Smooth muscle cell (in vitro differentiated cells): Measurements from ENCODE around the gene SYT1. TPM values are rescaled to one million over a fixed set of nuclear protein-coding genes. Genes with fewer than 3 reads are reported as not detected.
A peak's percentile ranks its signal among the peaks of the same experiment; 100 is the strongest.

Source experiments
- DNase-seq: peaks from one replicate; lab custom pipeline; 2025; ENCODE audit not compliant: unreplicated experiment; lab: John Stamatoyannopoulos, UW
- H2AFZ ChIP-seq: fragments of 200-600 bp; sonication (generic); 2 replicates; pipeline ENCODE4 v1.6.0; 2016; ENCODE audit warnings: antibody characterized with exemption, low read depth, mild to moderate bottlenecking
- H3F3A ChIP-seq: fragments of 200-600 bp; sonication (generic); 2 replicates; pipeline ENCODE4 v1.6.0; 2017; ENCODE audit warnings: antibody characterized with exemption, low read depth
- H3K27ac ChIP-seq: fragments of 200-600 bp; sonication (generic); 2 replicates; pipeline ENCODE4 v1.5.1; 2016; ENCODE audit warnings: low read depth, mild to moderate bottlenecking
- H3K27me3 ChIP-seq: fragments of 200-600 bp; sonication (generic); 2 replicates; pipeline ENCODE4 v1.6.1; 2016; ENCODE audit warnings: low read depth, mild to moderate bottlenecking
- H3K36me3 ChIP-seq: fragments of 200-600 bp; sonication (generic); 2 replicates; pipeline ENCODE4 v1.5.1; 2016; ENCODE audit warnings: low read depth
- H3K4me1 ChIP-seq: fragments of 200-600 bp; sonication (generic); 2 replicates; pipeline ENCODE4 v1.5.1; 2016; ENCODE audit warnings: low read depth
- H3K4me2 ChIP-seq: fragments of 200-600 bp; sonication (generic); 2 replicates; pipeline ENCODE4 v1.6.0; 2016; ENCODE audit warnings: mild to moderate bottlenecking
- H3K4me3 ChIP-seq: fragments of 200-600 bp; sonication (generic); 2 replicates; pipeline ENCODE4 v1.5.1; 2016; ENCODE audit warnings: mild to moderate bottlenecking
- H3K79me2 ChIP-seq: fragments of 200-600 bp; sonication (generic); 2 replicates; pipeline ENCODE4 v1.6.0; 2016; ENCODE audit warnings: low read depth, mild to moderate bottlenecking
- H3K9ac ChIP-seq: fragments of 200-600 bp; sonication (generic); 2 replicates; pipeline ENCODE4 v1.6.0; 2016; ENCODE audit warnings: low read depth
- H3K9me3 ChIP-seq: fragments of 200-600 bp; sonication (generic); replicated peaks from 2 replicates; pipeline ENCODE4 v1.5.1; 2016; ENCODE audit warnings: low read depth
- H4K20me1 ChIP-seq: fragments of 200-600 bp; sonication (generic); 2 replicates; pipeline ENCODE4 v1.6.0; 2016; ENCODE audit warnings: low read depth
- CTCF ChIP-seq: fragments of 200-600 bp; sonication (generic); IDR thresholded peaks from 2 replicates; pipeline ENCODE4 v1.5.1; 2017; ENCODE audit warnings: borderline replicate concordance, mild to moderate bottlenecking, antibody characterized with exemption; ENCODE audit not compliant: insufficient read depth, poor library complexity, severe bottlenecking
- WGBS: methylation state at CpG from one replicate; pipeline ENCODE4 v1.1.7; 2016; ENCODE audit warnings: low lambda C conversion rate; 5-methylcytosine and 5-hydroxymethylcytosine counted together
- polyA plus RNA-seq: library from polyadenylated mRNA; unstranded; fragments of >200 nt; fragmentation: Nextera tagmentation; extraction: Ambion mirVana; gene quantifications from 2 replicates; pipeline ENCODE4 v1.2.1, GENCODE V29; 2016
- total RNA-seq: library from RNA; depleted of rRNA; stranded (reverse); fragments of >200 nt; gene quantifications from 2 replicates; pipeline ENCODE4 v1.2.3, GENCODE V29; 2014

SYT1 gene
- total and polyA plus RNA-seq, 2 experiments from 2014 or later = 5.2 to 10.2 TPM

GRCh38 chr12:78961171-78961570 lies 96.6 kb downstream of the SYT1 start:
- 98% methylated on average over 2 of the region's 2 CpGs for WGBS
- TF ChIP-seq CTCF = no peak
- H3K27ac ChIP-seq = no peak overlapping the region
- H4K20me1 ChIP-seq = no peaks in the 10 kb centered on the region
- no peak overlapping the region for H3K4me3 ChIP-seq
- no peaks in the 10 kb centered on the region for H3K27me3 ChIP-seq
- H3K4me1 ChIP-seq = no peaks in the 10 kb centered on the region
- no peaks in the 10 kb centered on the region for H3K79me2 ChIP-seq
- H3F3A ChIP-seq = no peaks in the 10 kb centered on the region
- H3K9me3 ChIP-seq = no peaks in the 10 kb centered on the region
- H3K36me3 ChIP-seq = no peaks in the 10 kb centered on the region
- no peak overlapping the region for H3K9ac ChIP-seq
- DNase-seq = no peak
- no peak overlapping the region for H3K4me2 ChIP-seq
- H2AFZ ChIP-seq = no peak overlapping the region

GRCh38 chr12:78963439-78964227 lies 99.1 kb downstream of the SYT1 start:
- peak overlapping the region; percentile 30 for H3K4me2 ChIP-seq
- no peak overlapping the region for H3K4me3 ChIP-seq
- H3K9ac ChIP-seq = no peak overlapping the region
- H2AFZ ChIP-seq = peak overlapping the region; percentile 2
- H3K27ac ChIP-seq = peak overlapping the region; percentile 44
- H3K9me3 ChIP-seq = no peaks in the 10 kb centered on the region
- DNase-seq = no peak
- no peaks in the 10 kb centered on the region for H3K27me3 ChIP-seq
- H3K36me3 ChIP-seq = no peaks in the 10 kb centered on the region
- H4K20me1 ChIP-seq = no peaks in the 10 kb centered on the region
- no peaks in the 10 kb centered on the region for H3K4me1 ChIP-seq
- WGBS = 20% methylated on average over 1 of the region's 1 CpG
- no peaks in the 10 kb centered on the region for H3F3A ChIP-seq
- H3K79me2 ChIP-seq = no peaks in the 10 kb centered on the region
- no peak for TF ChIP-seq CTCF

- TF ChIP-seq CTCF = no peak
- Histone ChIP-seq H3F3A (no peaks in the 10 kb centered on the region), H4K20me1 (no peaks in the 10 kb centered on the region), H3K27ac (peak overlapping the region; percentile 44), H3K4me2 (peak overlapping the region; percentile 30), H3K9me3 (no peaks in the 10 kb centered on the region), H3K9ac (no peak overlapping the region), H2AFZ (peak overlapping the region; percentile 2), H3K79me2 (no peaks in the 10 kb centered on the region), H3K4me3 (no peak overlapping the region), H3K36me3 (no peaks in the 10 kb centered on the region), H3K4me1 (no peaks in the 10 kb centered on the region), H3K27me3 (no peaks in the 10 kb centered on the region)
- no peak for DNase-seq
These were observed 99.9 kb downstream of the SYT1 start for GRCh38 chr12:78964521-78964920.

GRCh38 chr12:78966062-78966461 lies 101.5 kb downstream of the SYT1 start:
- H3K27me3 ChIP-seq = no peaks in the 10 kb centered on the region
- no peaks in the 10 kb centered on the region for H3K36me3 ChIP-seq

More at GRCh38 chr12:78966062-78966461, 101.5 kb downstream of the SYT1 start:
- no peaks in the 10 kb centered on the region for H3F3A ChIP-seq
- H3K9me3 ChIP-seq = no peaks in the 10 kb centered on the region
- no peak overlapping the region for H3K4me2 ChIP-seq
- no peak for TF ChIP-seq CTCF
- 92% methylated on average over 2 of the region's 2 CpGs for WGBS
- no peaks in the 10 kb centered on the region for H4K20me1 ChIP-seq
- H3K27ac ChIP-seq = no peak overlapping the region
- no peak for DNase-seq
- H3K79me2 ChIP-seq = no peaks in the 10 kb centered on the region
- H3K4me1 ChIP-seq = no peaks in the 10 kb centered on the region
- no peak overlapping the region for H3K9ac ChIP-seq
- H3K4me3 ChIP-seq = no peak overlapping the region
- no peak overlapping the region for H2AFZ ChIP-seq
